ENCODE results near the gene FSHR.

Gene FSHR

GRCh38 chr2:49154140-49154539, at the start of gene FSHR:
TSS of gene FSHR (minus strand) at chr2:49154515. CDS start at chr2:49154417, 98 bp downstream.
- Mint-ChIP-seq H3K9me3 (no peaks in the 10 kb centered on the region), H3K27ac (no peak within 1 kb of the TSS), H3K36me3 (ENCODE audit: low read depth) (no peaks in the 10 kb centered on the region), H3K4me1 (ENCODE audit: low read depth) (no peaks in the 10 kb centered on the region), H3K27me3 (no peaks in the 10 kb centered on the region), H3K4me3 (no peak within 1 kb of the TSS)
- intact Hi-C loops (cut with micrococcal nuclease) = no loop called here

- intact Hi-C loops (cut with micrococcal nuclease) = no loop called here
- Mint-ChIP-seq H3K36me3 (ENCODE audit: low read depth) (no peaks in the 10 kb centered on the region), H3K27ac (no peak overlapping the region), H3K9me3 (peaks cover under 1% of the 10 kb centered on the region), H3K27me3 (no peaks in the 10 kb centered on the region), H3K4me3 (no peak overlapping the region), H3K4me1 (ENCODE audit: low read depth) (no peaks in the 10 kb centered on the region)
Observed at GRCh38 chr2:49199266-49199665, 45.0 kb upstream of the FSHR start.

- H3K4me3 Mint-ChIP-seq = no peak overlapping the region
- intact Hi-C loops (cut with micrococcal nuclease) = no loop called here
- H3K27me3 Mint-ChIP-seq = no peaks in the 10 kb centered on the region
- no peaks in the 10 kb centered on the region for H3K4me1 Mint-ChIP-seq (ENCODE audit: low read depth)
- H3K36me3 Mint-ChIP-seq (ENCODE audit: low read depth) = no peaks in the 10 kb centered on the region
- no peak overlapping the region for H3K27ac Mint-ChIP-seq
- no peaks in the 10 kb centered on the region for H3K9me3 Mint-ChIP-seq
Observed at GRCh38 chr2:49194701-49195100, 40.4 kb upstream of the FSHR start.

- no peaks in the 10 kb centered on the region for H3K36me3 Mint-ChIP-seq (ENCODE audit: low read depth)
- no peak overlapping the region for H3K27ac Mint-ChIP-seq
- H3K9me3 Mint-ChIP-seq = peaks cover 3% of the 10 kb centered on the region
- no peaks in the 10 kb centered on the region for H3K4me1 Mint-ChIP-seq (ENCODE audit: low read depth)
- no peaks in the 10 kb centered on the region for H3K27me3 Mint-ChIP-seq
- intact Hi-C loops (cut with micrococcal nuclease) = no loop called here
- no peak overlapping the region for H3K4me3 Mint-ChIP-seq
Observed at GRCh38 chr2:49192036-49192435, 37.7 kb upstream of the FSHR start.

- Mint-ChIP-seq H3K27me3 (no peaks in the 10 kb centered on the region), H3K4me1 (ENCODE audit: low read depth) (no peaks in the 10 kb centered on the region), H3K9me3 (peaks cover 23% of the 10 kb centered on the region), H3K36me3 (ENCODE audit: low read depth) (no peaks in the 10 kb centered on the region), H3K4me3 (no peak overlapping the region), H3K27ac (no peak overlapping the region)
- intact Hi-C loops (cut with micrococcal nuclease) = no loop called here
Observed at GRCh38 chr2:49189512-49190225, 35.4 kb upstream of the FSHR start.

- no peaks in the 10 kb centered on the region for H3K36me3 Mint-ChIP-seq (ENCODE audit: low read depth)
- H3K4me3 Mint-ChIP-seq = no peak overlapping the region
- H3K9me3 Mint-ChIP-seq = peaks cover 34% of the 10 kb centered on the region
- intact Hi-C loops (cut with micrococcal nuclease) = no loop called here
- H3K4me1 Mint-ChIP-seq (ENCODE audit: low read depth) = no peaks in the 10 kb centered on the region
- H3K27me3 Mint-ChIP-seq = no peaks in the 10 kb centered on the region
- H3K27ac Mint-ChIP-seq = no peak overlapping the region
Observed at GRCh38 chr2:49186050-49186648, 31.8 kb upstream of the FSHR start.

- Mint-ChIP-seq H3K9me3 (peaks cover 8% of the 10 kb centered on the region), H3K27ac (no peak overlapping the region), H3K27me3 (no peaks in the 10 kb centered on the region), H3K4me1 (ENCODE audit: low read depth) (no peaks in the 10 kb centered on the region), H3K36me3 (ENCODE audit: low read depth) (no peaks in the 10 kb centered on the region), H3K4me3 (no peak overlapping the region)
- intact Hi-C loops (cut with micrococcal nuclease) = no loop called here
Observed at GRCh38 chr2:49178656-49179055, 24.3 kb upstream of the FSHR start.

GRCh38 chr2:49177194-49177593, 22.9 kb upstream of the FSHR start:
- Mint-ChIP-seq H3K27me3 (no peaks in the 10 kb centered on the region), H3K4me1 (ENCODE audit: low read depth) (no peaks in the 10 kb centered on the region), H3K36me3 (ENCODE audit: low read depth) (no peaks in the 10 kb centered on the region), H3K27ac (no peak overlapping the region), H3K4me3 (no peak overlapping the region), H3K9me3 (no peaks in the 10 kb centered on the region)
- intact Hi-C loops (cut with micrococcal nuclease) = no loop called here

GRCh38 chr2:49175831-49176230, 21.5 kb upstream of the FSHR start:
- H3K36me3 Mint-ChIP-seq (ENCODE audit: low read depth) = no peaks in the 10 kb centered on the region
- peaks cover 5% of the 10 kb centered on the region for H3K9me3 Mint-ChIP-seq
- H3K27ac Mint-ChIP-seq = no peak overlapping the region
- H3K27me3 Mint-ChIP-seq = no peaks in the 10 kb centered on the region
- intact Hi-C loops (cut with micrococcal nuclease) = no loop called here
- H3K4me3 Mint-ChIP-seq = no peak overlapping the region
- H3K4me1 Mint-ChIP-seq (ENCODE audit: low read depth) = no peaks in the 10 kb centered on the region

- Mint-ChIP-seq H3K4me3 (no peak overlapping the region), H3K4me1 (ENCODE audit: low read depth) (no peaks in the 10 kb centered on the region), H3K27me3 (no peaks in the 10 kb centered on the region), H3K9me3 (peaks cover 14% of the 10 kb centered on the region), H3K36me3 (ENCODE audit: low read depth) (no peaks in the 10 kb centered on the region), H3K27ac (no peak overlapping the region)
- intact Hi-C loops (cut with micrococcal nuclease) = no loop called here
Observed at GRCh38 chr2:49174750-49175149, 20.4 kb upstream of the FSHR start.

GRCh38 chr2:49167131-49167530, 12.8 kb upstream of the FSHR start:
- Mint-ChIP-seq H3K36me3 (ENCODE audit: low read depth) (no peaks in the 10 kb centered on the region), H3K27me3 (no peaks in the 10 kb centered on the region), H3K4me3 (no peak overlapping the region), H3K4me1 (ENCODE audit: low read depth) (no peaks in the 10 kb centered on the region), H3K9me3 (peaks cover 14% of the 10 kb centered on the region), H3K27ac (no peak overlapping the region)
- intact Hi-C loops (cut with micrococcal nuclease) = no loop called here

- intact Hi-C loops (cut with micrococcal nuclease) = no loop called here
- H3K36me3 Mint-ChIP-seq (ENCODE audit: low read depth) = no peaks in the 10 kb centered on the region
- H3K27me3 Mint-ChIP-seq = no peaks in the 10 kb centered on the region
- H3K4me1 Mint-ChIP-seq (ENCODE audit: low read depth) = no peaks in the 10 kb centered on the region
- H3K4me3 Mint-ChIP-seq = no peak overlapping the region
- no peak overlapping the region for H3K27ac Mint-ChIP-seq
- peaks cover 7% of the 10 kb centered on the region for H3K9me3 Mint-ChIP-seq
Observed at GRCh38 chr2:49165662-49166061, 11.3 kb upstream of the FSHR start.

- no peak overlapping the region for H3K27ac Mint-ChIP-seq
- no peaks in the 10 kb centered on the region for H3K36me3 Mint-ChIP-seq (ENCODE audit: low read depth)
- no peaks in the 10 kb centered on the region for H3K9me3 Mint-ChIP-seq
- H3K4me3 Mint-ChIP-seq = no peak overlapping the region
- intact Hi-C loops (cut with micrococcal nuclease) = no loop called here
- H3K4me1 Mint-ChIP-seq (ENCODE audit: low read depth) = no peaks in the 10 kb centered on the region
- H3K27me3 Mint-ChIP-seq = no peaks in the 10 kb centered on the region
Observed at GRCh38 chr2:49164729-49165128, 10.4 kb upstream of the FSHR start.

GRCh38 chr2:49162151-49162550, 7.8 kb upstream of the FSHR start:
- Mint-ChIP-seq H3K9me3 (no peaks in the 10 kb centered on the region), H3K27me3 (no peaks in the 10 kb centered on the region), H3K27ac (no peak overlapping the region), H3K4me1 (ENCODE audit: low read depth) (no peaks in the 10 kb centered on the region), H3K36me3 (ENCODE audit: low read depth) (no peaks in the 10 kb centered on the region), H3K4me3 (no peak overlapping the region)
- intact Hi-C loops (cut with micrococcal nuclease) = no loop called here

GRCh38 chr2:49154891-49155290, 576 bp upstream of the FSHR start:
- intact Hi-C loops (cut with micrococcal nuclease) = no loop called here
- no peak overlapping the region for H3K4me3 Mint-ChIP-seq
- H3K27ac Mint-ChIP-seq = no peak overlapping the region
- no peaks in the 10 kb centered on the region for H3K9me3 Mint-ChIP-seq
- H3K4me1 Mint-ChIP-seq (ENCODE audit: low read depth) = no peaks in the 10 kb centered on the region
- H3K27me3 Mint-ChIP-seq = no peaks in the 10 kb centered on the region
- H3K36me3 Mint-ChIP-seq (ENCODE audit: low read depth) = no peaks in the 10 kb centered on the region

Data from dendritic cell treated with granulocyte-macrophage colony-stimulating factor and Interleukin-4, amounts not matched to agents 40 ng/mL and 50 ng/mL, for 4 days (primary cell).